GM20000 (cell line): ENCODE data around the gene TBC1D3B.
A peak's percentile ranks its signal among the peaks of the same experiment; 100 is the strongest.
"Not testable (repeated sequence)": the region's sequence is repeated elsewhere in the genome, so short reads cannot be mapped to it uniquely, and the experiment has no call there.

Source experiments
- DNase-seq: peaks from one replicate; pipeline ENCODE4 v3.0.0; 2012; ENCODE audit warnings: low spot score
- CTCF ChIP-seq: IDR thresholded peaks from 2 replicates; pipeline ENCODE4 v1.5.1; 2012; ENCODE audit warnings: mild to moderate bottlenecking, control low read depth; ENCODE audit errors: extremely low read depth, missing control alignments

The TBC1D3B gene

DNA sequence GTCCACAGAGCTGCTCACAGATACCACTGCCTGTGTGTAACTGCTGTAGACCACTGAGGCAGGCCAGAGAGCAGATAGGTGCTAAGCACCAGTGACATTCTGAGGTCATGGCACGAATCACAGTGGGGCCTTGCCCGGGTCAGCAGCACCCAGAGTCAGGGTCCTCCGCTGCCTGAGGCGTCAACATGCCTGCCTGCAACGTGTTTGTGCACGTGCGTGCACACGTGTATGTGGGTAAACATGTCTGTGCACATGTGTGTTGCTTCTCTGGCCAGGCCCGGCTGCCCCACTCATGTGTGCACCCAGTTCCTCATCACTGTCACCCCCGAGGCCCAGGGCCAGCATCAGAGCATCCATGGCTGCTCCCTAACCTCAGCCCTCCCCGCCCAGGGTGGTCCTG is at the start of gene TBC1D3B:
TSS of gene TBC1D3B (minus strand) at position 101 of the 400 bp plus-strand sequence. CDS start 1,586 bp downstream, outside the sequence.
- not testable (repeated sequence) for DNase-seq

DNA sequence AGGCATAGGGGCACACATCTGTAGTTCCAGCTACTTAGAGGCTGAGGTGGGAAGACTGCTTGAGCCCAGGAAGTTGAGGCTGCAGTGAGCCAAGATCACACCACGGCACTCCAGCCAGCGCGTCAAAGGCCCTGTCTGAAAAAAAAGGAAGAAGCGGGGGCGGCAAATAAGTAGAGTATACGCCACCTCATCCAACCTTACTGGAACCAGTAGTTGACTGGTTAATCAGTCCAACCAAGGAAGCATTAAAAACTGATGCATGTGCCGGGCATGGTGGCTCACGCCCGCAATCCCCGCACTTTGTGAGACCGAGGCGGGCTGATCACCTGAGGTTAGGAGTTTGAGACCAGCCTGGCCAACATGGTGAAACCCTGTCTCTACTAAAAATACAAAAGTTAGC is 46.5 kb upstream of the TBC1D3B start:
- not testable (repeated sequence) for DNase-seq

DNA sequence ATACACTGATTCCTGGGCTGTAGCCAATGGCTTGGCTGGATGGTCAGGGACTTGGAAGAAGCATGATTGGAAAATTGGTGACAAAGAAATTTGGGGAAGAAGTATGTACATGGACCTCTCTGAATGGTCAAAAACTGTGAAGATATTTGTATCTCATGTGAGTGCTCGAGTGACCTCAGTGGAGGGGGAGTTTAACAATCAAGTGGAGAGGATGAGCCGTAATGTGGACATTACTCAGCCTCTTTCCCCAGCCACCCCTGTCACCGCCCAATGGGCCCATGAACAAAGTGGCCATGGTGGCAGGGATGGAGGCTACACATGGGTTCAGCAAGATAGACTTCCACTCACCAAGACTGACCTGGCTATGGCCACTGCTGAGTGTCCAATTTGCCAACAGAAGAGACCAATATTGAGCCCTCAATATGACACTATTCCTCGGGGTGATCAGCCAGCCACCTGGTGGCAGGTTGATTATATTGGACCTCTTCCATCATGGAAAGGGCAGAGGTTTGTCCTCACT is 45.2 kb upstream of the TBC1D3B start:
- not testable (repeated sequence) for DNase-seq

DNA sequence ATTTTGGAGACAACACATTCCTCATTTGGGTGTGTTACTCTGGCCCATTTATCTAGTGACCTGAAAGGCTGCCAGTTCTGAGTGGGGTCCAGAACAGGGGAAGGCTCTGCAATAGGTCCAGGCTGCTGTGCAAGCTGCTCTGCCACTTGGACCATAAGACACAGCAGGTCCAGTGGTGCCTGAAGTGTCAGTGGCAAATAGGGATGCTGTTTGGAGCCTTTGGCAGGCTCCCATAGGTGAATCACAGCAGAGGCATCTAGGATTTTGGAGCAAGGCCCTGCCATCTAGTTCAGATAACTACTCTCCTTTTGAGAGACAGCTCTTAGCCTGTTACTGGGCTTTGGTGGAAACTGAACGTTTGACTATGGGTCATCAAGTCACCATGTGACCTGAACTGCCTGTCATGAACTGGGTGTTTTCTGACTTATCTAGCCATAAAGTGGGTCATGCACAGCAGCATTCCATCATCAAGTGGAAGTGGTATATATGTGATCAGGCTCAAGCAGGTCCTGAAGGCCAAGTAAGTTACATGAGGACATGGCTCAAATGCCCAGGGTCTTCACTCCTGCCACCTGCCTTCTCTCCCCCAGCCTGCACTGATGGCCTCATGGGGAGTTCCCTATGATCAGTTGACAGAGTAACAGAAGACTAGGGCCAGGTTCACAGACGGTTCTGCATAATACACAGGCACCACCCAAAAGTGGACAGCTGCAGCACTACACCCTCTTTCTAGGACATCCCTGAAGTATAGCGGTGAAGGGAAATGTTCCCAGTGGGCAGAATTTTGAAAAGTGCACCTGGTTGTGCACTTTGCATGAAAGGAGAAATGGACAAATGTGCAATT is 44.5 kb upstream of the TBC1D3B start:
- not testable (repeated sequence) for DNase-seq

DNA sequence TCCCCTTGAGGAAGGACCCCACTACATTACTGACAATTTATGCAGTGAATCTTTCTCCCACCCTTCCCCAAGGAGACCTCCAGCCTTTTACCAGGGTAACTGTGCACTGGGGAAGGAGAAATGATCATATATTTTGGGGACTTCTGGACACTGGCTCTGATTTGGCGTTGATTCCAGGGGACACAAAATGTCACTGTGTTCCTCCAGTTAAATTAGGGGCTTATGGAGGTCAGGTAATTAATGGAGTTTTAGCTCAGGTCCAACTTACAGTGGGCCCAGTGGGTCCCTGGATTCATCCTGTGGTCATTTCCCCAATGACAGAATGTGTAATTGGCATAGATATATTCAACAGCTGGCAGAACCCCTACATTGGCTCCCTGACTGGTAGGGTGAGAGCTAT is 43.1 kb upstream of the TBC1D3B start:
- DNase-seq = not testable (repeated sequence)

DNA sequence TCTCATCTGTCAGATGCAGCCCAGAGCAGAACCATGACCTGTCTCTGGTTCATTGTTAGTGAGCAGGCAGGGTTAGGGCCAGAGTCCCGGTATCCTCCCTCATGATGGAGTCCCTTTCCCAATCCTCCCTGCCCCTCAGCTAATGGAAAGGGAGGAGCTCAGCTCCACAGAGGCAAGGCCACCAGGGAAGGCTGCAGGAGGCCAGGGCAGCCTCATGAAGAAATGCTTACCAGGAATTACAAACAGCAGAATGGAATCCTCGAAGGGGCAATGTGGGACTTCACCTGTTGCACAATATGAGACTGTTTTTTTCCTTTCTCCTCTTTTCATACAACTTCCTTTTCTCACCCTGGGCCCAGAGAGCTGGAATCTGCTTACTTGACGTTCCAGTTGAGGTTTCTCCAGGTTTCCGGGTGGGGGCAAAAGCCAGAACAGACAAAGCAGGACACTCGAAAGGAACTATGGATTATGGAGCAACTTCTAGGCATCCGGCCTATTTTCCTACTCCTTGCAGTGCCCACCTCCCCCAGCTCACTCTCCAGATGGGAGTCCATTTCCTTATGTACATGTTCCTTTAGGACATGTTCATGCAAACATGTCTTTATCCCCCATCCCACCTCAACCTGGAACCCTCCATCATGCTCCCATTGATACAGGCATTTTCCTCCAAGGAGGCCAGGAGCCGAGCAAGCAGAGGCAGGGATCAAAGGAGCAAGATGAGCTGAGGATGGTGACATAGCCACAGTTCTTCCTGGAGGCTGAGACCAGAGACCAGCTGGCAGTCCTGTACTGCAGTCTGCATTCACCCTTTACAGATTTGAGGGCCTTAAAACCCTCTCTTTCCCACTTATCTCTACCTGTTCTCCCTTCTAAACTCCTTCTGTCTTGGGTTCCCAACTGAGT is 39.2 kb upstream of the TBC1D3B start:
- not testable (repeated sequence) for DNase-seq

GRCh38 chr17:36214918-36215317 is 38.5 kb upstream of the TBC1D3B start:
- TF ChIP-seq CTCF = no peak
- no peak for DNase-seq

DNA sequence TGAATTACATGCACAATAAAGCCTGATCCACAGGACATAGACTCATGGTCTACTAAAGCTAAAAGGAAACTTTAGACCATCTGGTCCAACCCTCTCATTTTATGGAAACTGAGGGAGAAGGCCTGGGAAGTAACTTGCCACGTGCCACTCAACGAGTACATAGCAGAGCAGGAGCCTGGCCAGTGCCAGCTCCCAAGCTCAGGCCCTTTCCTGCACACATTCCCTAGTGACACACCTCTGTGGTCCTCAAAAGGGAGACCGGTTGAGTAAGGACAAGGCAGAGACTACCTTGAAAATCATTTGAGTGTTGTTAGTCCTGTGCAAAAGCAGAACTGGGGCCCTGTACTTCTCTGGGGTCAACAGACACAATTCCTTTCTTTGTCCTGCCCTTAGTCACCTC is 37.3 kb upstream of the TBC1D3B start:
- no peak for DNase-seq
- TF ChIP-seq CTCF = no peak

GRCh38 chr17:36212966-36213365 is 36.5 kb upstream of the TBC1D3B start:
- no peak for TF ChIP-seq CTCF
- no peak for DNase-seq

- TF ChIP-seq CTCF = no peak
- no peak for DNase-seq
Observed at GRCh38 chr17:36212272-36212605, 35.8 kb upstream of the TBC1D3B start.

DNA sequence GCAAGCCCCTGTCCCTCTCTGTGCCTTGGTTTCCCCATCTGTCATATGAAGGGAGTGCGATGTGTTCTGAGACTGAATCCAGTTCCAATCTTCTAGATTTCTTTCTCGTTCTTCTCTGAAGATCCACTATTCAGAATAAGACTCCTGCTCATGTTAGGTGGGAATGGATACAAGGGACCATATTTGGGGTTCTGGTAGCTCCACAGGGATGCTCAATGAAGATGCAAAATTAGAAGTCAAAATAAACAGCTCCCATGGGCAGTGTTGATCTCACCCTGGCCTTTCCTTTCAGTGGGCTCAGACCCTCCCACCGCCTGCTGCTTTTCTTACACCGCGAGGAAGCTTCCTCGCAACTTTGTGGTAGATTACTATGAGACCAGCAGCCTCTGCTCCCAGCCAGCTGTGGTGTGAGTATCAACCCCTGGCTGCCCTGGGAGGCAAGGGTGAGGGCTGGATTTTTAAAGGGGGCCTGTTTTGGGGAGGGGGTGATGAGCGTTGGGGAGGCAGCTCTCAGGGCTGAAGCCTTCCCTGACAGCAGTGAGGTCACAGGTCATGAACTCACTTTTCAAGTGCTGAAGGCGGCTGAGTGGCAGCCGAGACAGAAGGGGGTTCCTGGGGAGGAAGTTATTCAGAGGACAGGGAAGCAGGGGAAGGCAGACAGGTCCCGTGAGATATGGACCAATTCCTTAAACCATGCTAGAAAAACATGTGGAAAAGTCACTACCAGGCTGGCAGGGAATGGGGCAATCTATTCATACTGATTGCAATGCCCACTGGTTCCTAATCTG is 35.2 kb upstream of the TBC1D3B start:
- DNase-seq = not testable (repeated sequence)

DNA sequence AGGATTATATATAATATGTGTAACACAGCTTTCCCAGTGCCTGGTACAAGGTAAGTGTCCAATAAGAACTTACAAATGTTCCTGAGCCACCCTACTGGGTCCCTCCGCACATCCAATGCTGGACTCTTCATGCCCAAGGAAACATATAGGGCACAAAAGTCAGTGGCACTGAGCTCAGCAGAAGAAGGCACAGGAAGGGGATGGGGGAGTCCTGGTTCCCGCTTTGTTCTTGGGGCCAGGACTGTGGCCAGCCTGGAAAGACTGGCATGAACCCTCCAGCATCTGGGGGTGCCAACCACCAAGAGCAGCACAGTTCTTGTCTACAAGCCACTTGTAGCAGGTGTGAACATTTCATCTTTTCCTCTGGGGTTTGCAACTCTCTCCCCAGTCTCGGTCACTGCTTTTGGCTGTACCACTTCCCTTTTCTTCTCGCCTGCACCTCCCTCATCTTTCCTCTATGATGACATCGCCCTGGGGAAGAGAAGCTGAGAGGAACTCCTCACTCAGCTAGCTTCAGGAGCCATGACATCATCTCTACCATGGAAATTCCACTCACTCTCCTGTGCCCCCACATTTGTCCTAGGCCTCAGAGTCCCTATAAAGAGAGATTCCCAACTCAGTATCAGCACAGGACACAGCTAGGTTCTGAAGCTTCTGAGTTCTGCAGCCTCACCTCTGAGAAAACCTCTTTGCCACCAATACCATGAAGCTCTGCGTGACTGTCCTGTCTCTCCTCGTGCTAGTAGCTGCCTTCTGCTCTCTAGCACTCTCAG is 34.2 kb upstream of the TBC1D3B start, which contains the start of gene CCL4L2:
TSS of gene CCL4L2 (plus strand) at position 625 of the 773 bp plus-strand sequence.
- peak; percentile 9 for DNase-seq
